Measurements from ENCODE around the gene ATXN7L1.
A peak's percentile ranks its signal among the peaks of the same experiment; 100 is the strongest.

Gene ATXN7L1

DNA sequence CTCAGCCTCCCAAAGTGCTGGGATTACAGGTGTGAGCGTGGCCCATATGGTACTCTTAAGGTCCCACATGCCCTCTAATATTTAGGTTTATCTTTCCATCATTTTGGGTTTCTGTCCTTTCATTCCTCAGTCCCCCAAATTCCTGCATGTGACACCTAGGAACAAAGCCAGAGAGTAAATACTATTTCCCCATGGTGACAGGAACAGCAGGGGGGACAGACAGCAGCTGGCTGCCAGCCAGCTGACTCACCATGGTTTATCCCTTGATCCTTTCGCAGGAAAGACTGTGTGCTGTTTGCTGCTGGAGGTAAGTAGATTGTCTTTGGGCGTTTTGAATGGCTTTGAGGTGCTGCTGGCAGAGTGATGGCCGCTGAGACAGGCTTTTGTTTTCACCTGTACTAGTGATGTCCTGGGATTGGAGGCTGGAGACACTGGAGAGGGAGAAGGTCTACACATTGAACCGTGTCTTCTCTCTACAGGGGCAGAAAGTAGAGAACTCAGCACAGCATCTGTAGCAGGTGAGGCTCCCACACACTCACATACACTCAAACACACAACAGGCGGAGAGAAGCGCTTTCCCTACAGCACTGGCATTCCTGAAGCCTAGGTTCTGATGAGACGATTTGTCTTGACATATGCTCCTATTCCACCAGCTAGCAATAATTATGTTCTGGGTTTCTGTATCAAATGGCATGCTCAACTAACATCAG, 211.4 kb downstream of the ATXN7L1 start:
- POLR2A ChIA-PET (ENCODE audit: low non-redundant PET), result no interaction called here
- TF ChIP-seq, protein P1, sequence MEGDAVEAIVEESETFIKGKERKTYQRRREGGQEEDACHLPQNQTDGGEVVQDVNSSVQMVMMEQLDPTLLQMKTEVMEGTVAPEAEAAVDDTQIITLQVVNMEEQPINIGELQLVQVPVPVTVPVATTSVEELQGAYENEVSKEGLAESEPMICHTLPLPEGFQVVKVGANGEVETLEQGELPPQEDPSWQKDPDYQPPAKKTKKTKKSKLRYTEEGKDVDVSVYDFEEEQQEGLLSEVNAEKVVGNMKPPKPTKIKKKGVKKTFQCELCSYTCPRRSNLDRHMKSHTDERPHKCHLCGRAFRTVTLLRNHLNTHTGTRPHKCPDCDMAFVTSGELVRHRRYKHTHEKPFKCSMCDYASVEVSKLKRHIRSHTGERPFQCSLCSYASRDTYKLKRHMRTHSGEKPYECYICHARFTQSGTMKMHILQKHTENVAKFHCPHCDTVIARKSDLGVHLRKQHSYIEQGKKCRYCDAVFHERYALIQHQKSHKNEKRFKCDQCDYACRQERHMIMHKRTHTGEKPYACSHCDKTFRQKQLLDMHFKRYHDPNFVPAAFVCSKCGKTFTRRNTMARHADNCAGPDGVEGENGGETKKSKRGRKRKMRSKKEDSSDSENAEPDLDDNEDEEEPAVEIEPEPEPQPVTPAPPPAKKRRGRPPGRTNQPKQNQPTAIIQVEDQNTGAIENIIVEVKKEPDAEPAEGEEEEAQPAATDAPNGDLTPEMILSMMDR (conservative IDR thresholded peaks at IDR 0.05; ENCODE audit: low read depth), result no peak
- CTCF ChIA-PET, result interaction anchor here (0.6 kb wide), 1 partner anchor 8 kb away, joined by 3 read pairs; no protein-coding TSS in a partner anchor
- no peak overlapping the region for H3K27ac ChIP-seq
- no peak for DNase-seq (ENCODE audit: low spot score)

DNA sequence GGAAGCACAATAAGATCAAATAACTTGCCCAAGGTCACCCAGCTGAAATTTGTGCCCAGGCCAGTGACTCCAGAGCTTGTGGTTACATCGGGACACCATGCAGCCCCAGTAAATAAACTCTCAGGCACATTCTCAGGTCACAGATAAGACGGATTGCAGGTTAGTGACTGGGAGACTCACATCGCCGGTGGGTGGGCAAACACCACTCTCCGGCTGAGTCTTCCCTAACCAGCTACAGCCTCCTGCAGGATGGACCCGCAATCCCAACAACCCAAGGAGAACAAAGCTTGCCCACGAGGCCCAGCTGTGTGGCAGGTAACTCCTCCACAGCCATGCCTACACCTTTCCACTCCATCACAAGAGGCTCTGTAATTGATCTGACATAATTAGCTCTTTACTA, 213.4 kb downstream of the ATXN7L1 start:
- ChIA-PET CTCF (interaction anchor here (0.9 kb wide), 1 partner anchor 347 kb away, joined by 5 read pairs; no protein-coding TSS in a partner anchor), POLR2A (ENCODE audit: low non-redundant PET) (no interaction called here)
- TF ChIP-seq, protein P1 (conservative IDR thresholded peaks at IDR 0.05; ENCODE audit: low read depth), result no peak
- DNase-seq (ENCODE audit: low spot score), result no peak
- no peak overlapping the region for H3K27ac ChIP-seq

DNA sequence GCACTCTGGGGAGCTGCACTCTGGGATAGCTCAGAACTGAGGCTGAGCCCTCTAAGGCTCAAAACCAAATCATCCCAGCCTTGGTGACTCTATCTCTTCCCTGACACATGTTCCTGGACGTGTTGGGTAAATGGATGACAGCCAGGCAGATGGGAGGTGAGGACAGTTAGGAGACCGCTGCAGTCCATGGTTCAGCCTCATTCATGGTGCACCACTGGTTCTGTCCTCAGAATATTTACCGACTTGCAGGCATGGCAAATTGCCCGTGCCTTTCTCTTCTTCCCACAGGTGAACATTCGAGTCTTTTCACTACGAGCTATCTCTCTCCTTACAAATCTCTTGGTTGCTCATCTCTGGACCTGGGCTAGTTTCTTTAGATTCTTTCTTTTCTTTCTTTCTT, 214.8 kb downstream of the ATXN7L1 start:
- no peak overlapping the region for H3K27ac ChIP-seq
- TF ChIP-seq, protein P1 (conservative IDR thresholded peaks at IDR 0.05; ENCODE audit: low read depth), result no peak
- CTCF ChIA-PET, result no interaction called here
- POLR2A ChIA-PET (ENCODE audit: low non-redundant PET), result no interaction called here
- no peak for DNase-seq (ENCODE audit: low spot score)

DNA sequence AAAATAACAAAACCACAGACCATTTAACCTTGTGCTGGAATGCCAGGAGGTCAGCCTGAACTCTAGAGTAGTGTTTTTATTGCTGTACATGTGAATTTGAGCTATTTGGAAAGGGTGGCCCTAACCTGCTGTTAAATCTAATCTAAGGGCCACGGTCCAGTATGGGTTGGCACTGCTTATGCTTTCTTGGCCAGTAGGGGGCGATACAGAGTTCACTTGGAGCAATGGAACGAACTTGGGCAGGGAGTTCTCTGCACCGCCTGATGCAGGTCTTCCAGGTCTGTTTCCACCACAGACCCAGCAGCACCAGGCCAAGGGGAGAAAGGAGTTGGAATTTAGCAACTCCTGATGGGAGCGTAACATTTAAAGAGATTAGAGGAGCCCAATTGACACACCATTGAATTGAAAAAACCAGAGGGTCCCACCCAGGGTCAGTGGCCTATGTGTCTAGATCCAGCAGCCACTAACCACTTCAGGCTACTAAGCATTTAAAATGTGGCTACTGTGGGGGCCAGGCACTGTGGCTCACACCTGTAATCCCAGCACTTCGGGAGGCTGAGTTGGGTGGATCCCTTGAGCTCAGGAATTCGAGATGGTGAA, 219.4 kb downstream of the ATXN7L1 start:
- TF ChIP-seq, protein P1 (conservative IDR thresholded peaks at IDR 0.05; ENCODE audit: low read depth), result peak; percentile 71
- CTCF ChIA-PET, result interaction anchor here (0.6 to 1.7 kb wide), 20 partner anchors 8 to 886 kb away, joined by 3 to 8 read pairs (median 3); no protein-coding TSS in a partner anchor
- no peak for DNase-seq (ENCODE audit: low spot score)
- POLR2A ChIA-PET (ENCODE audit: low non-redundant PET), result no interaction called here
- no peak overlapping the region for H3K27ac ChIP-seq

DNA sequence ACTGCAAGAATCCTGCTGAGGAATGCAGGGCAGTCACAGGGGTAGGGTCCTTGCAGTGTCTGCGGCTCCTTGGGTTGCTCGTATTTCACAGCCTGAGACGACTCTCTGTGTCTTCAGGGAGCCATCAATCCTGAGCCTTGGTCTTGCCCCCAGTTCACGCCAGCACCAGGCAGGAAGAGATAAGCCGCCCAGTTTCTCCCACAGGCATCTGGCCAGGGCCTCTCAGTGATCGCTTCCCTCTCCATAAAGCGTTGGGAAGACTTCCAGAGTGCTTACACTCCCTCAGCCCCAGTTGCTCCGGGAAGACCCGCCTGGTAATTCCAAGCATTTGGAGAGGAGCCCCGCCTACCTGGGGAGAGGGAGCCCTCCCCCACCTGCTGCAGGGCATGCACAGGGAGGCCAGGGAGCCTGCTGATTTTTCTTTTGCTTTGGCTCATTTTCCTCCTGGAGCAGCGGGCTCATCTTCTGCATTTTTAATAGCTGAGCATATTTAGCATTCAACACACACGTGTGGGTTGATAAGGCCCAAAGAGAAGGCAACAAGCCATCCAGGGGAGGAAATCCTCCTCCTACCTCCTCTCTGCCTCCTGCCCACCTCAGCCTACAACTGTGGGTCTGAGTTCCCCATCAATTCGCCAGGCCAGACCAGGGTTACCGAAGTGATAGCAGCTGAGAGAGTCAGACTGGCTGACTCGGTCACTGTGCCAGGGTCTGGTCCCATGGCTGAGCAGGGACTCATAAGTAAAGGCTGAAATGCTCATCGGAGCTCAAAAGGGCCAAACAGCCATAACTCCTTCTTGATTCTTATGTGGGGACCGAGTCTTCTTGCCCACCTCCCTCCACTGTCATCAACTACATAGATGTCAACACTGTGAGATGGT, 220.7 kb downstream of the ATXN7L1 start:
- CTCF ChIA-PET, result interaction anchor here (0.7 to 1.5 kb wide), 2 partner anchors 9 to 12 kb away, joined by 3 to 8 read pairs; no protein-coding TSS in a partner anchor
- POLR2A ChIA-PET (ENCODE audit: low non-redundant PET), result no interaction called here
- DNase-seq (ENCODE audit: low spot score), result no peak
- no peak overlapping the region for H3K27ac ChIP-seq
- TF ChIP-seq, protein P1 (conservative IDR thresholded peaks at IDR 0.05; ENCODE audit: low read depth), result no peak

DNA sequence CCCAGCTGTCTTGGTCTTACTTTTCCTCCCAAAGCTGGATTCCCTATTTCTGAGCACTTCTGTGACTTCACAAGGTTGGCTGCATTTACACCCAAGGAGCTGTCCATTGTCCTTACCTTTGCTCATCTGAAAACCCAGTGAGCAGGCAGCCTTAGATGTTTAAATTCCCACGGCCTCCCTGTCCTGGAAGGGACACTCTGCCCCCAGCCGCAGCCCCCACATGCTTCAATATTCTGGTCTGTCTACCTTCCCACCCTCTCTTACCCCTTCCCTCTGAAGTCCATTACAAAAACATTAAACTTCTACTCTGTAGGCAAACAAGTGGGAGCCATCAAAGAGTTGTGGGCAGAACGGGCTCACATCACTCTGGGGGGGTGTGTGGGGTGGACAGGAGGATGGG, 221.3 kb downstream of the ATXN7L1 start:
- POLR2A ChIA-PET (ENCODE audit: low non-redundant PET), result no interaction called here
- TF ChIP-seq, protein P1 (conservative IDR thresholded peaks at IDR 0.05; ENCODE audit: low read depth), result no peak
- no peak for DNase-seq (ENCODE audit: low spot score)
- CTCF ChIA-PET, result interaction anchor here (0.8 to 1.0 kb wide), 2 partner anchors 387 to 499 kb away, joined by 4 to 5 read pairs; no protein-coding TSS in a partner anchor
- no peak overlapping the region for H3K27ac ChIP-seq

All from RWPE1 (cell line).